GM21529 (cell line): ENCODE results near the gene CAVIN2.
"Not testable (repeated sequence)": the region's sequence is repeated elsewhere in the genome, so short reads cannot be mapped to it uniquely, and the experiment has no call there.

Source experiments
- ATAC-seq: cut with Tn5 transposase; IDR thresholded peaks from one replicate; pipeline ENCODE4 v1.9.1; 2021; ENCODE audit not compliant: unreplicated experiment

CAVIN2 gene

DNA sequence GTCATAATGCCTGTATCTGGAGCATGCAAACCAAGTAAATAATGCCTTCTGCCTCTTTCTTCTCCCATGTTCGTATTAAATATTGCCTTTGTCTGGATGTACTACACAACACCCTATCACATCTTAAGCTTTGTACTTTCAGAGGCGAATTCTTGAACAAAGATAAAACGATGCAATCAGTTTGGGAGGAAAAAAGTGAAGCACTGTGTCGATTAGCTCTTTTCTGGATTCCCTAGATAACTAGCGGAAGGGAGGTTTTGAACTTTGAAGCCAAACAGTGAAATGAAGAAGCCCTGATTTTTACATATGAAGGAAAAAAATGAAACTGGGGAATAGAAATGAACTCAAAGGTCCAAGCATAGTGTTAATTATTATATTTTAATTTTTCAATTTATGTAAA is 44.7 kb downstream of the CAVIN2 start:
- no peak for ATAC-seq

DNA sequence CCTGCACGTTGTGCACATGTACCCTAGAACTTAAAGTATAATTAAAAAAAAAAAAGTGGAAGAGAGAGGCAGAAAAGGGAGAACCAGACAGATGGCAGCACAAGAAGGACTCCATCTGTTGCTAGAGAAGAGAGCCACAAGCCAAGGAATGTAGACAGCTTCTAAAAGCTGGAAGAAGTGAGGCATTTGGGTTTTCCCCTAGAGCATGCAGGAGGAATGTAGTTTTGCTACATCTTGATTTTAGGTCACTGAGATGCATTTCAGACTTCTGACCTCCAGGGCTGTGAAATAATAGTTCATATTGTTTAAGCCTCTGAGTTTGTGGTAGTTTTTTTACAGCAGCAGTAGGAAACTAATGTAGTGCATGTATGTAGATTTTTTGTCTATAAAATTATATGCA is 46.0 kb downstream of the CAVIN2 start:
- ATAC-seq: no peak

DNA sequence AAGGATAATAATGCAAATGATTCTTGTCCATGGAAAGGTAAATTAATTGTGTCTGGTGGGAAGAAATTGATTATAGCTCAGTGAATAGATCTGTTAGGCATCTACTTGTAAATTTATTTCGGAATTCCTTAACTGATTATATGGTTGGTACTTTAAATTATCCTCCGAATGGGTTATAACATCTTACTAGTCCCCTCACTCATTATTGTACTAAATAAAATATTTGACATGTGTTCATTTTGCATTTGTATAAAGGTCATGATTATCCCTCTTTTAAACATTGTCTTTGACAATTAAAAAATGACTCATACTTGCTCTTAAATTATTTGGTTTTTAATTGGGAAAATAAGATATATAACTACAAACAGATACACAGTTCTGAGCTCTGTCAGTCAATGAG is 47.4 kb downstream of the CAVIN2 start:
- no peak for ATAC-seq

DNA sequence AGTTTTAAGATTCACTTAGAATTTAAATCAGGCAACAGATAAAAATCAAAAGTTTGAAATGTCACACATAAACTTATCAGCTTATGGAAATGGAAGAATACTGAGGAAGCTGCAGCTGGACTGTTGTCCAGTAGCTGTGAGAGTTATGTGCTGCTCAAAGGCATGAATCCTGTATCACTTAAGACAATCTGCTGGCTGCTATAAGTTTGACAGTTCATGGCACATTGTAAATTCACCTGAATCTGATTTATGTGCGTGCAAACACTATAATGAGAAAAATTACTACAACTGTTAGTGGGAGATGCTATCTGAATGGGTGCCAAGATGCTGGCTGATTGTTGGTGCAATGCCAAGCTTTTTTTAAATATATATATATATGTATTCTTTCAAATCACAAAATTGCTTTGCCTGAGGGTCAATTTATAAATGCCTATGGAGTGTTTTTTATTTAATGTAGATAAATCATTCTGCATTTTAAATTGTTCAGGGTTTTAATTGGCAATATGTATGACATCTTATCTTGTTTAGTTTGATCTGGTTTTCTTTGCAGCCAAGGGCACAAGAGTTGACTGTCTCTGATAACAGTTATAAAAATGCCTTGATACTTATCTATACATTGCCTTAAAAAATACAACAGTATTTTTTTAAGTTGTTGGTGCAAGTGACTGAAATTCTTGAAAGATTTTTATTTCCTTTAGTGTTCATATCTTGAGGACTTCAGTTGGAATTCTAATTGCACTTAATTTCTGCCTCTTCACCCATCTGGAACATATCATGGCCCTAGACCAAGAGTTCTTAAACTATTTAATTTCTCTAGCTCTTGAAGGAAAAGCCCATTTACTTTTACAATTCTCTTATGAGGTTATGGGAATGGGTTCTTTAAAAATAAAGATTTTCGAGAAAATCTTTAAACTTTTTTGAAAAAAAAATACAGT is 48.7 kb downstream of the CAVIN2 start:
- ATAC-seq: no peak

DNA sequence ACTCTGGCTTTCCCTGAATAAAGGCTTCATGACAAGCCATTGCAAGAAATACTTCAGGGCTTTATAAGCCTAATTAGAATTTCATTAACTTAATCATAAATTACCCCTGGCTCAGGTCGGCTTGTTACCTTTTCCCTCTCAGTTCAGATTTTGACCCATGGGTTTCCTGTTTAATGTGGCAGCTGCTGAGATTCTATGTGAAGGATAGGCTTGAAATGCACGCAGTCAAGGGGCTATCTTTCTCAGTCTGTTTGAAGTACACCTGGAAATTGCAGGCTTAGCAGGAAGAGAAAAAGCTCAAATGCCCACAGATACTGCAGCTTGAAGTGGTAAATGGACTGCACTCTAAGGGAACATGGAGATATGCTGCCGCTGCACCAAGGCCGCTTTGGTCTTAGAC is 49.4 kb downstream of the CAVIN2 start:
- ATAC-seq: no peak

DNA sequence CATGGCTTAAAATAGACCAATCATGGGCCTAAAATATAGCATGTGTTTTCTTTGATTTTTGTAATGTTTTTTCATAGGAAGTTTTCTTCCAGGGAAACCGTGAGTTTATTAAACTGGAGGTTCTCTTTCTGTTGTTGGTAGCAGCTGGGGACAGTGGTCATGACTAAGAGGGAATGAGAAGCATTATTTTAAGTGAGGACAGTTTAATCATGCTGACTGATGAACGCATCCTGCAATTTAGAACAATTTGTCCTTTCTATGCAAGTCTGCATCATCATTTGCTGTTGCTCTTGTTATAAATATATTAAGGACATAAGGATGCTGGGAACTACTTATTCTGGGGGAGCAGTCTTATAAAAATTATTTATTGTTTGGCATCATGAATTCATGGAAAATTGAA is 51.2 kb downstream of the CAVIN2 start:
- ATAC-seq: no peak

DNA sequence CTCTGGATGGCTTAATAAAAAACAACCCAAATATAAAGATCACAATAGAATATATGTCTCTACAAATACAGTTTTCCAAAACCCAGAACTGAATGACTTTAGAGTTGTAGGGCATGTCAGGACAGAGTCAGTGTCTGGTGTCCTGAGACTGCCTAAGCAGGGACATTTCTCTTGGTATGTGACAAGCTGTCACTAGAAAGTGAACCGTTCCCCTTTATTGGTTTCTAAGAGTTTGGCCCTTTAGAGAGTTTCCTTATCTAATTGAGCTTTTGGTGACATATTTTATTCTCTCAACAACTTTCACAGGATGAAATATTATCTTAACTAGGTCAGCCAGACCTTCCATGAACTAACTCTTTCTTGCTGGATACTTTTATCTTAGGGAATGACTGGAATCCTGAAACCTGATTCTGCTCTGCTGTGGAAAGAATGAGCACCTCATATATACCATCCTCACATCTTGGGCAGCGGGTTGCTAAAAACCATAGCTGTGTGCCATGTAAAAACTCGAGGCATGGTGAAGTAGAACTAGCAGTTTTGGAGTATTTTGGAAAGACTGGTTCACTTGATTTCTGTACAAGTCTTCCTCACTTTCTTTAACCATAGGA is 54.8 kb downstream of the CAVIN2 start:
- ATAC-seq: no peak

DNA sequence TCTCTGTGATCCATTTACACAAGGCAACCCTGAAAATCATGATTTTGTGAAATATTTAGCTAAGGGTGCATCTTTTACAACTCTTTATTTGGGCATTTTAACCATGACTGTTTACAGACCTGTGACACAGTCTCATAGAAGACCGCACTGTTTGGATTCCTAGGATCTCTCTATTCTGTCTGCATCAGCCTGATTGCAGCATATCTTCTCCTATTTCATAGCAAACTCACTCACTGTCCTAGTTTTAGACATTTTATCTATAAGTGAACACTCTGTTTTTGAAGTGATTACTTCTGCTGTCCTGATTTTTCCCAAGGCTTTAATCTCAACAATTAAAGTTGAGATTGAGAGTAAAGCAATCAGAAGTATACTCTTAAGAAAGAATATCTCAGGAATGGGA is 56.2 kb downstream of the CAVIN2 start:
- no peak for ATAC-seq

DNA sequence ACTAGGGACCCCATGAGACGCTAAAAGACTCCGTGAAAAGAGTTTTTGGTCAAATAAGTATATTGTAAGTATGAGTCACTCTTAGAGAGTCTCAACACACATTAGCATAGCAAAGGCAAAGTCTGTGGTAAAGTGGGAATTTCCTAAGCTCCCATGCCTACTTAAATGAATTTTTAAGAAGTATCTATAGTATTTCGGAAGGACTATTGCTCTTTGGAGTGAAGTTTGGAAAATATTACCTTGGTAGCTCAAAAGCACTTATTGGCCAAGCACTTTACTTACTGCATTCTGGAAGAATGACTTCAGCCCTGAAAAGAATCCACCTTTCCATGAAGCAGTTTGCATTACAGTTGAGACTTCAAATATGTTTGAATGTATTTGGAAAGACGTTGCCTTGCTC is 57.1 kb downstream of the CAVIN2 start:
- peak; percentile 48 for ATAC-seq

DNA sequence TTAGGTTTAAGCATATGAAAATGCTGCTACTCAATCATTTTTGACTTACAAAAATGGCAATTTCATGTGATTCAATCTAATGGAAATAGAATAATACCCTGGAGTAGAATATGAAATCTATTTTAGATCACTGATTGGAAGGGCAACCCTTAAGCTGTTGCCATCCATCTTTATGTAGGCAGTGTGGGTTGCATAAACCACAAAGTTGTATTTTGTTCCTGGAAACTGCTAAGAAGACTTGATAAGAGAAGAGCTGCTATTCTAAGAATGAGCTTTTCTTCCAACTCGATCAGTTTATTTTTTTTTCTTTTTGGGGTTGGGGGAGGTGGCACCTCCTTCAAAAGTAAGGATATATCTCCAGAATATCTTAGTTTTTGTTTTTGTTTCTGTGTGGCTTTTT is 60.2 kb downstream of the CAVIN2 start:
- ATAC-seq: no peak

DNA sequence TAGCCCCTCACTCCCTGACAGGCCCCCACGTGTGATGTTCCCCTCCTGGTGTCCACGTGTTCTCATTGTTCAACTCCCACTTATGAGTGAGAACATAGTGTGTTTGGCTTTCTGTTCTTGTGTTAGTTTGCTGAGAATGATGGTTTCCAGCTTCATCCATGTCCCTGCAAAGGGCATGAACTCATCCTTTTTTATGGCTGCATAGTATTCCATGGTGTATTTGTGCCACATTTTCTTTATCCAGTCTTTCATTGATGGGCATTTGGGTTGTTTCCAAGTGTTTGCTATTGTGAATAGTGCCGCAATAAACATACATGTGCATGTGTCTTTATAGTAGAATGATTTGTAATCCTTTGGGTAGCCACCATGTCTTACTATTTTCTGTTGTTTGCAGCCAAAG is 61.2 kb downstream of the CAVIN2 start:
- not testable (repeated sequence) for ATAC-seq
